Astrocyte (in vitro differentiated cells and primary cell): ENCODE measurements around the gene PCSK1.

Experiments
- EZH2 ChIP-seq: IDR thresholded peaks from 2 replicates; pipeline ENCODE4 v1.6.1; 2012; ENCODE audit warnings: mild to moderate bottlenecking, low read length, inconsistent platforms; ENCODE audit not compliant: insufficient read depth
- TF ChIP-seq, protein P1 (sequence below): IDR thresholded peaks from 2 replicates; pipeline ENCODE4 v1.5.1; 2011; ENCODE audit warnings: low read depth, mild to moderate bottlenecking, inconsistent platforms, low read length, moderate library complexity; ENCODE audit not compliant: insufficient read depth

DNA sequence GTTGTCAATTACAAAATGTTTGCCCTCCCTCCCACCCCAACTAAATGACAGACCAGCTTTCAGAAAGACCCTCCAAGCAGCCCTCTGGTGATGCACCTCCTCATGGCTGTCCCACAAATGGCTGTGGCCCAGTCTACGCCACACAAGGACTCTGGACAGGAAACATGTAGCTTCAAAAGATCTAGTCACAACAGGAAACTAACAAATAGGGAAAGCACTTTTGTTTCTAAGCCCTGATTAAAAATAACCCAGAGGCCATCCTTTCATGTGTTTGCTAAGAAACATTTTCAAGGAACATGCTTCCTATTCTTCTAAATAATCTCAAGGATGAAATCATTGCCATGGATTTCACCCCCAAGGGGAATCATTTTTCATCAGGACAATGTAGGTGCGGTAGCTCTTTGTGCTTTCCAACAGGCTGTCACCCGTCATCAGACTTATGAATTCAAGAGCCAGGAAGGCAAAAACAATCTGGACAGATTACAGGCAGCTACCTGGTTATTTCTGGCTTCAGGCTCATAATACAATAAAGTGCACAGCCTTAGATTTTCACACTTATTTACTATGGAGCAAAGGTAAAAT lies 20.1 kb downstream of the PCSK1 start:
- TF ChIP-seq EZH2: no peak
- TF ChIP-seq, protein P1, sequence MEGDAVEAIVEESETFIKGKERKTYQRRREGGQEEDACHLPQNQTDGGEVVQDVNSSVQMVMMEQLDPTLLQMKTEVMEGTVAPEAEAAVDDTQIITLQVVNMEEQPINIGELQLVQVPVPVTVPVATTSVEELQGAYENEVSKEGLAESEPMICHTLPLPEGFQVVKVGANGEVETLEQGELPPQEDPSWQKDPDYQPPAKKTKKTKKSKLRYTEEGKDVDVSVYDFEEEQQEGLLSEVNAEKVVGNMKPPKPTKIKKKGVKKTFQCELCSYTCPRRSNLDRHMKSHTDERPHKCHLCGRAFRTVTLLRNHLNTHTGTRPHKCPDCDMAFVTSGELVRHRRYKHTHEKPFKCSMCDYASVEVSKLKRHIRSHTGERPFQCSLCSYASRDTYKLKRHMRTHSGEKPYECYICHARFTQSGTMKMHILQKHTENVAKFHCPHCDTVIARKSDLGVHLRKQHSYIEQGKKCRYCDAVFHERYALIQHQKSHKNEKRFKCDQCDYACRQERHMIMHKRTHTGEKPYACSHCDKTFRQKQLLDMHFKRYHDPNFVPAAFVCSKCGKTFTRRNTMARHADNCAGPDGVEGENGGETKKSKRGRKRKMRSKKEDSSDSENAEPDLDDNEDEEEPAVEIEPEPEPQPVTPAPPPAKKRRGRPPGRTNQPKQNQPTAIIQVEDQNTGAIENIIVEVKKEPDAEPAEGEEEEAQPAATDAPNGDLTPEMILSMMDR: no peak
